Lung (tissue), 12 donors: ENCODE measurements around the gene PPP1R1A. TPM values are rescaled to one million over a fixed set of nuclear protein-coding genes. Genes with fewer than 3 reads are reported as not detected.

Experiments
- ATAC-seq: fragments of 200-7000 bp; cut with Tn5 transposase; one replicate; pipeline ENCODE4 v1.9.1; 2020; ENCODE audit warnings: moderate number of reproducible peaks; ENCODE audit not compliant: insufficient read depth, low FRiP score
- DNase-seq, 3 donors: peaks; one replicate each; pipeline ENCODE4 v3.0.0-alpha.2; 2013 to 2017
- H3K27ac ChIP-seq, 2 donors: one replicate each; pipeline ENCODE4 v1.5.1; 2013; ENCODE audit warnings: mild to moderate bottlenecking in 2 of 2, moderate library complexity in 2 of 2, control low read depth in 1 of 2, inconsistent platforms in 1 of 2, low read depth in 1 of 2, low read length in 1 of 2
- H3K27me3 ChIP-seq, 3 donors: one replicate each; pipeline ENCODE4 v1.5.1; 2013; ENCODE audit warnings: low read length in 2 of 3; ENCODE audit not compliant: control insufficient read depth in 3 of 3, insufficient read depth in 3 of 3
- H3K36me3 ChIP-seq, 4 donors: one replicate each; pipeline ENCODE4 v1.5.1; 2013; ENCODE audit warnings: low read length in 4 of 4, mild to moderate bottlenecking in 1 of 4, moderate library complexity in 1 of 4; ENCODE audit not compliant: control insufficient read depth in 4 of 4, insufficient read depth in 4 of 4
- H3K4me1 ChIP-seq, 5 donors: one replicate each; pipeline ENCODE4 v1.5.1; 2013; ENCODE audit warnings: low read length in 5 of 5, mild to moderate bottlenecking in 2 of 5, moderate library complexity in 1 of 5; ENCODE audit not compliant: control insufficient read depth in 5 of 5, insufficient read depth in 5 of 5
- H3K4me3 ChIP-seq: one replicate; pipeline ENCODE4 v1.5.1; 2013; ENCODE audit warnings: mild to moderate bottlenecking, control low read depth, moderate library complexity
- H3K9ac ChIP-seq, 2 donors: one replicate each; pipeline ENCODE4 v1.5.1; 2013; ENCODE audit warnings: low read length in 2 of 2, control low read depth in 1 of 2; ENCODE audit not compliant: insufficient read depth in 1 of 2
- H3K9me3 ChIP-seq, 4 donors: one replicate each; pipeline ENCODE4 v1.5.1; 2013; ENCODE audit warnings: low read length in 3 of 4, mild to moderate bottlenecking in 1 of 4, moderate library complexity in 1 of 4; ENCODE audit not compliant: control insufficient read depth in 4 of 4, insufficient read depth in 3 of 4
- WGBS, 2 donors: extraction: QIAGEN DNeasy Blood & Tissue Kit; methylation state at CpG; one replicate each; pipeline ENCODE4 v1.1.7; 2013; 5-methylcytosine and 5-hydroxymethylcytosine counted together
- polyA plus RNA-seq, 2 donors: library from polyadenylated mRNA; stranded (reverse); fragments of 200-250 nt; gene quantifications; one replicate each; pipeline ENCODE4 v1.2.1, GENCODE V29; 2013
- total RNA-seq, 2 donors: library from RNA; depleted of rRNA in 1 of 2; stranded (reverse); fragments of >200 nt in 1 of 2; gene quantifications; one replicate each; pipeline ENCODE4 v1.2.1, GENCODE V29; 2014 to 2021
- TF ChIP-seq, protein P1 (sequence below): IDR thresholded peaks from 2 replicates; pipeline ENCODE4 v1.5.1; 2012; ENCODE audit warnings: mild to moderate bottlenecking; ENCODE audit errors: control extremely low read depth, extremely low read depth
- donor health status: control.
- donor health status: control.
- donor health status: Bipolar disorder and iron deficiency.
- donor health status: healthy.
- donor health status: DM: yes; HTN: yes; CAD: no.

Gene PPP1R1A
- total and polyA plus RNA-seq, 4 donors: 0.15 to 0.98 (median 0.69) TPM

DNA sequence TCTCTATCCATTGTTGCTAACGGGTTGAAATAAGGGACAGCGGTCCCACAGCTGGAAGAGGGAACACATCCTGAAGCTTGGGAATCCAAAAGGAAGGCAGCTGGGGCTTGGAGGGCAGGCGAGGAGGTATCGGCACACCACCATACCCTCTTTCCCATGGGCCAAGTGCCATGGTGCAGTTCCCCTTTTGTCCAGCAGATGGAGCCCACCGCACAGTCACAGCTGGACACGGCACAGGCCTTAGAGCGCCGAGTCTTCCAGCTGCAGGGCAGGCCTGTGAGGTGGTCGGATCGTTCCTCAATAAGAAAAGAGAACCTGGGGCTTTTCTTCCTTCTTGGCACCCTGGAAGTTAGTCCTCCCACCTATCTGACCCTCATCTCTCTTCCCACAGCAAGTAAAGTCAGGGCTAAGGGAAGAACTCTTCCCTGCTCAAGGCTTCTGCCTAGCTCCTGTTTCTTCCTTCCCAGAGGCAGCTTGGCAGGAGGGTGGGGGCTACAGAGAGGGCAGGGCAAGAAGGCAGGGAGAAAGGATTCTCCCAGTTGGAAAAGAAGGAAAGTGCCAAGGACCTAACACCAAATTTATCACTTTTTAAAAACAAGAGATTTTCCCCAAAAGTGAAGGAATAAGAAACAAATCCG is 8.6 kb downstream of the PPP1R1A start:
- Histone ChIP-seq H3K27me3 (no peaks in the 10 kb centered on the region), H3K27ac (no peak overlapping the region), H3K9me3 (no peaks in the 10 kb centered on the region), H3K4me1 (no peaks in the 10 kb centered on the region), H3K4me3 (no peak overlapping the region), H3K9ac (no peak overlapping the region), H3K36me3 (peaks cover 0 to 1% (median 0%) of the 10 kb centered on the region in 4 donors)
- TF ChIP-seq, protein P1, sequence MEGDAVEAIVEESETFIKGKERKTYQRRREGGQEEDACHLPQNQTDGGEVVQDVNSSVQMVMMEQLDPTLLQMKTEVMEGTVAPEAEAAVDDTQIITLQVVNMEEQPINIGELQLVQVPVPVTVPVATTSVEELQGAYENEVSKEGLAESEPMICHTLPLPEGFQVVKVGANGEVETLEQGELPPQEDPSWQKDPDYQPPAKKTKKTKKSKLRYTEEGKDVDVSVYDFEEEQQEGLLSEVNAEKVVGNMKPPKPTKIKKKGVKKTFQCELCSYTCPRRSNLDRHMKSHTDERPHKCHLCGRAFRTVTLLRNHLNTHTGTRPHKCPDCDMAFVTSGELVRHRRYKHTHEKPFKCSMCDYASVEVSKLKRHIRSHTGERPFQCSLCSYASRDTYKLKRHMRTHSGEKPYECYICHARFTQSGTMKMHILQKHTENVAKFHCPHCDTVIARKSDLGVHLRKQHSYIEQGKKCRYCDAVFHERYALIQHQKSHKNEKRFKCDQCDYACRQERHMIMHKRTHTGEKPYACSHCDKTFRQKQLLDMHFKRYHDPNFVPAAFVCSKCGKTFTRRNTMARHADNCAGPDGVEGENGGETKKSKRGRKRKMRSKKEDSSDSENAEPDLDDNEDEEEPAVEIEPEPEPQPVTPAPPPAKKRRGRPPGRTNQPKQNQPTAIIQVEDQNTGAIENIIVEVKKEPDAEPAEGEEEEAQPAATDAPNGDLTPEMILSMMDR: peak; percentile 97
- peak; percentile 82 to 87 (median 85) for DNase-seq
- WGBS, 2 donors: 12 to 13% methylated on average over 11 of the region's 11 CpGs
- peak; percentile 89 for ATAC-seq

DNA sequence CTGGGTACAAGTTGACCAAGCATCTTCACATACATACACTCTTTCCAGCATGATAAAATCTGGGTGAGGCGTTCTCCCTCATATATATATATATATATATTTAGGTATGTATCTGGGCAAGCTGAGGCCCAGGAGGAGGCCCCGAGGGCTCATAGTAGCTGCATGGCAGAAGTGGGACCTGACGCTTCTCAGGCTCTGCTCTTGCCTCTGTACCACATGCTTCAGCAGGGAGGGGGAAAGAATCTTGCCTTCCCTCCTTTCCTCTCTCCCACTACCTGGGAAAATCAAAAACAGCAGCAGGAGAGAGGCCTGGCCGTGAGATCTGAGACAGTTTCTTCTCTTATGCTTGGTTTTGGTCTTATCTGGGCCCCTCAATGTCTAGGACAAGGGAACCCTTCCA is 9.2 kb downstream of the PPP1R1A start:
- Histone ChIP-seq H3K27ac (no peak overlapping the region), H3K4me1 (no peaks in the 10 kb centered on the region), H3K9ac (no peak overlapping the region), H3K27me3 (no peaks in the 10 kb centered on the region), H3K36me3 (peaks cover 0 to 1% (median 0%) of the 10 kb centered on the region in 4 donors), H3K9me3 (no peaks in the 10 kb centered on the region), H3K4me3 (no peak overlapping the region)
- no peak for DNase-seq
- TF ChIP-seq, protein P1: no peak
- no peak for ATAC-seq
- WGBS, 2 donors: 53 to 71% methylated on average over 4 of the region's 4 CpGs

DNA sequence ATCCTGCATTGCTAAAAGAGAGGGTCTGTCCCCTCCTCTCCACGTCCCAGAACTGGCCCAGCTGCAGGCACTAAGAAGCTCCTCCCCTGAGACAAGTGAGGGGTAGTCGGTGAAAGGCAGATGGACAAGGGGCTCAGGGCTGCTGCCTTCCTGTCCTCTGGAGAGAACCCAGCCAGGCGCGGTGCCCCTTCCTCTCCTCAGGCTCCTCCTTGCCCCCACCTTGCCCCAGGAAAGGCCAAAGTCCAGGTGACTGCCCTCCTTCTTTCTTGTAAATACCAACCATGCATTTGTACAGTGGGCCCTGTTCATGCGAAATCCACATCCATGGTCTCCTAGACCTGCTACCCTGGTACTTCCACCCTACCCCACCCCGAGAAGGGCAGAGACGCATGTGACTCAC is 9.7 kb downstream of the PPP1R1A start:
- Histone ChIP-seq H3K27me3 (no peaks in the 10 kb centered on the region), H3K4me3 (no peak overlapping the region), H3K27ac (no peak overlapping the region), H3K4me1 (no peaks in the 10 kb centered on the region), H3K9ac (no peak overlapping the region), H3K36me3 (peaks cover 0 to 1% (median 0%) of the 10 kb centered on the region in 4 donors), H3K9me3 (no peaks in the 10 kb centered on the region)
- TF ChIP-seq, protein P1: no peak
- no peak for ATAC-seq
- DNase-seq: no peak
- 84 to 94% methylated on average over 7 of the region's 7 CpGs for WGBS, 2 donors

DNA sequence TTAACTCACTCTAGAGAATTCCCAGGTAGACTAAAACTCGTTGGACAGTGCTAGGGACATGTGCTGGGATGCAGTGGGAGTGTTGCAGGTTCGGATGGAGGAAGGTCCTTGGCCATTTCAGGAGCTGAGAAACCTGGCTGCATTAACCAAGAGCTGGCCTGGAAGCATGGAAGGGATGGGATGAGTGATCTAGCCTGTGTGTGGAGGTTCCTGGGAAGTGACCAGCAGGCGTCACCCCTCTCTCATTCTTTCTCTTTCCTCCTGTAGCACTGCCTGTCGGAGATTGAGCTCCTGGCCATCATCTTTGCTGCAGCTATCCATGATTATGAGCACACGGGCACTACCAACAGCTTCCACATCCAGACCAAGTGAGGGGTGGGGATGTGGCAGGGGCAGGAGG is 15.6 kb downstream of the PPP1R1A start:
- 74 to 76% methylated on average over 5 of the region's 5 CpGs for WGBS, 2 donors
- H3K27ac ChIP-seq: no peak overlapping the region
- TF ChIP-seq, protein P1: no peak
- H3K9ac ChIP-seq: no peak overlapping the region
- H3K4me3 ChIP-seq: no peak overlapping the region
- H3K4me1 ChIP-seq: no peaks in the 10 kb centered on the region
- ATAC-seq: no peak
- H3K36me3 ChIP-seq: peaks cover 0 to 3% (median 0%) of the 10 kb centered on the region in 4 donors
- peaks cover 0 to 2% (median 0%) of the 10 kb centered on the region in 4 donors for H3K9me3 ChIP-seq
- H3K27me3 ChIP-seq: no peaks in the 10 kb centered on the region
- DNase-seq: no peak
